SW480 (cell line): ENCODE measurements around the gene NTNG2.

Experiments used
- DNase-seq: peaks from one replicate; pipeline ENCODE4 v3.0.0-alpha.2; 2016; ENCODE audit warnings: low spot score

NTNG2 gene

GRCh38 chr9:132204883-132205282 is 43.0 kb downstream of the NTNG2 start:
- no peak for DNase-seq

GRCh38 chr9:132207215-132207614 is 45.4 kb downstream of the NTNG2 start:
- no peak for DNase-seq

- DNase-seq: no peak
Measured at GRCh38 chr9:132207839-132208615, 46.2 kb downstream of the NTNG2 start.

GRCh38 chr9:132209228-132209627 is 47.4 kb downstream of the NTNG2 start:
- DNase-seq: no peak

- peak; percentile 62 for DNase-seq
Measured at GRCh38 chr9:132210472-132211145, 48.8 kb downstream of the NTNG2 start.

- DNase-seq: no peak
Measured at GRCh38 chr9:132211570-132211969, 49.7 kb downstream of the NTNG2 start.

GRCh38 chr9:132214027-132214622 is 52.3 kb downstream of the NTNG2 start:
- peak; percentile 73 for DNase-seq

- no peak for DNase-seq
Measured at GRCh38 chr9:132216861-132217619, 55.2 kb downstream of the NTNG2 start.

- DNase-seq: no peak
Measured at GRCh38 chr9:132218208-132218607, 56.4 kb downstream of the NTNG2 start.

- DNase-seq: no peak
Measured at GRCh38 chr9:132221941-132222340, 60.1 kb downstream of the NTNG2 start.

GRCh38 chr9:132224645-132225044 is 62.8 kb downstream of the NTNG2 start:
- no peak for DNase-seq

- no peak for DNase-seq
Measured at GRCh38 chr9:132226571-132227430, 64.9 kb downstream of the NTNG2 start.

GRCh38 chr9:132228062-132228461 is 66.2 kb downstream of the NTNG2 start:
- no peak for DNase-seq

GRCh38 chr9:132230605-132231004 is 68.7 kb downstream of the NTNG2 start:
- DNase-seq: no peak

GRCh38 chr9:132231019-132231701 is 69.3 kb downstream of the NTNG2 start:
- DNase-seq: no peak

- no peak for DNase-seq
Measured at GRCh38 chr9:132232522-132232921, 70.7 kb downstream of the NTNG2 start.

GRCh38 chr9:132233138-132233537 is 71.3 kb downstream of the NTNG2 start:
- no peak for DNase-seq

- DNase-seq: no peak
Measured at GRCh38 chr9:132234535-132234934, 72.7 kb downstream of the NTNG2 start.

- no peak for DNase-seq
Measured at GRCh38 chr9:132235125-132235524, 73.3 kb downstream of the NTNG2 start.

GRCh38 chr9:132235894-132236661 is 74.2 kb downstream of the NTNG2 start:
- DNase-seq: peak; percentile 60
